Measurements from ENCODE around the gene PLEKHF1. TPM values are rescaled to one million over a fixed set of nuclear protein-coding genes. Genes with fewer than 3 reads are reported as not detected.

Gene PLEKHF1
- total RNA-seq, 1 donor from 2014 or later, result 0.92 TPM

DNA sequence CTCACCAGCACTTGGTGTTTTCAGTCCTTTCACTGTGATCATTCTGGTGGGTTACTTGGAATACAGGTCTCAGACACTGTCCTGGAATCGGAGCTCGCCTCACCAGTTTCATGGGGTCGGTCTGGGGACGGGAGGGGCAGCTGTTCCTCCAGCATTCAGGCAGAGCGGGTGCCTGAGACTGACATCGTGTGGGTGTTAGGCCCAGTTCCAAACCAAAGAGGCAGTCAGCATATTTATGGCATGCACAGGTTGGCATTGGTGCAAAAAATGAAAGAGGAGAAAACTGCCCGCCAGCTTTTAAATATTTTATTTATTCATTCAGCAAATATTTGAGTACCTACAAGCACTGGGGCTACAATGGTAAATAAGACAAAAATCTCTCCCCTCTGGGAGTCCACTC, 20.1 kb downstream of the PLEKHF1 start:
- Mint-ChIP-seq H3K4me3 (no peak overlapping the region), H3K4me1 (no peaks in the 10 kb centered on the region), H3K9me3 (no peaks in the 10 kb centered on the region), H3K36me3 (peaks cover 4% of the 10 kb centered on the region), H3K27ac (no peak overlapping the region), H3K27me3 (ENCODE audit: low read depth) (peaks cover 2% of the 10 kb centered on the region)
- DNase-seq (ENCODE audit: low spot score in 2 of 2, unreplicated experiment in 2 of 2), result no peak
- TF ChIP-seq, protein P1, sequence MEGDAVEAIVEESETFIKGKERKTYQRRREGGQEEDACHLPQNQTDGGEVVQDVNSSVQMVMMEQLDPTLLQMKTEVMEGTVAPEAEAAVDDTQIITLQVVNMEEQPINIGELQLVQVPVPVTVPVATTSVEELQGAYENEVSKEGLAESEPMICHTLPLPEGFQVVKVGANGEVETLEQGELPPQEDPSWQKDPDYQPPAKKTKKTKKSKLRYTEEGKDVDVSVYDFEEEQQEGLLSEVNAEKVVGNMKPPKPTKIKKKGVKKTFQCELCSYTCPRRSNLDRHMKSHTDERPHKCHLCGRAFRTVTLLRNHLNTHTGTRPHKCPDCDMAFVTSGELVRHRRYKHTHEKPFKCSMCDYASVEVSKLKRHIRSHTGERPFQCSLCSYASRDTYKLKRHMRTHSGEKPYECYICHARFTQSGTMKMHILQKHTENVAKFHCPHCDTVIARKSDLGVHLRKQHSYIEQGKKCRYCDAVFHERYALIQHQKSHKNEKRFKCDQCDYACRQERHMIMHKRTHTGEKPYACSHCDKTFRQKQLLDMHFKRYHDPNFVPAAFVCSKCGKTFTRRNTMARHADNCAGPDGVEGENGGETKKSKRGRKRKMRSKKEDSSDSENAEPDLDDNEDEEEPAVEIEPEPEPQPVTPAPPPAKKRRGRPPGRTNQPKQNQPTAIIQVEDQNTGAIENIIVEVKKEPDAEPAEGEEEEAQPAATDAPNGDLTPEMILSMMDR (IDR thresholded peaks at IDR 0.05; ENCODE audit: unreplicated experiment), result no peak

DNA sequence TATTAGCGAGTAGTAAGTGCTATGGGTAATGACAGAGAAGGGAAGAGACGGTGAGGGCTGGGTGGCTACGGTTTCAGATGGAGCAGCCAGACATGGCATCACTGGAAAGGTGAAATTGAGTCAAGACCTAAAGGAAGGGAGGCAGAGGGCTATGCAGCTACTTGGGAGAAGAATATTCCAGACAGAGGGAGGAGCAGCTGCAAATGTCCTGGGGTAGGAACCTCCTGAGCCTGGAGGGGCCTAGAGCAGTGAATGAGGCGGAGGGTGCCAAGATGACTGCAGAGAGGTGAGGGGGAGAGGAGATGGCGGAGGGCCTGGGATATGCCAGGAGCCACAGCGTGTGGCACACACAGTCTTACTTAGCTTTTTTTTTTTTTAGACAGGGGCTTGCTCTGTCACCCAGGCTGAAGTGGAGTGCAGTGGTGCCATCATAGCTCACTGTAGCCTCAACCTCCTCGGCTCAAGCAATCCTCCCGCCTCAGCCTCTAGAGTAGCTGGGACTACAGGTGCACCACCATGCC, 21.1 kb downstream of the PLEKHF1 start:
- H3K36me3 Mint-ChIP-seq, result peaks cover 4% of the 10 kb centered on the region
- no peak for DNase-seq (ENCODE audit: low spot score in 2 of 2, unreplicated experiment in 2 of 2)
- no peaks in the 10 kb centered on the region for H3K4me1 Mint-ChIP-seq
- H3K9me3 Mint-ChIP-seq, result no peaks in the 10 kb centered on the region
- no peak overlapping the region for H3K4me3 Mint-ChIP-seq
- peaks cover 2% of the 10 kb centered on the region for H3K27me3 Mint-ChIP-seq (ENCODE audit: low read depth)
- no peak overlapping the region for H3K27ac Mint-ChIP-seq
- TF ChIP-seq, protein P1 (IDR thresholded peaks at IDR 0.05; ENCODE audit: unreplicated experiment), result no peak

DNA sequence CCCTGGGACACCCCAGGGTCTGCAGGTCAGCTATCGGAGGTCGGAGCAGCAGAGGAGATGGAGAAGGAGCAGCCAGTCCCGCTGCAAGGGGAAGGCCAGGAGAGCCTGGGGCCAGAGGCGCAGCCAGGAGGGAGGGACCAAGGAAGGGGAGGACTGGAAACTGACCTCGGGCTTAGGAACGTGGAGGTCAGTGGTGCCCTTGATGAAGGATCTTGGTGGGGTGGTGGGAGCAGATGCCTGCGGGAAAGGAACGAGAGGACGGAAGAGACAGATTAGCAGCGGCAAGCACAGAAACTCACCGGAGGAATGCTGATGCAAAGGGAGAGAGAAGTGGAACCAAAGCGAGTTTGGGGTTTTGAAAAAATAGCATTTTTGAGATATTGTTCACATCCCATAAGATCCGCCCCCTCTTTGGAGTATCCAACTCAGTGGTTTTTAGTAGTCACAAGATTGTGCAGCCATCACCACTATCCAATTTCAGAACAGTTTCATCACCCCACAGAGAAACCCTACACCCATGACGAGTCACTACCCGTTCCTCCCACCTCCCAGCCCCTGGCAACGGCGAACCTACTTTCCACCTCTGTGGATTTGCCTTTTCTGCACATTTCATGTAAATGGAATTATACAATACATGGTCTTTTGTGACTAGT, 22.1 kb downstream of the PLEKHF1 start:
- DNase-seq (ENCODE audit: low spot score in 2 of 2, unreplicated experiment in 2 of 2), result no peak
- H3K9me3 Mint-ChIP-seq, result no peaks in the 10 kb centered on the region
- peaks cover 2% of the 10 kb centered on the region for H3K27me3 Mint-ChIP-seq (ENCODE audit: low read depth)
- no peak overlapping the region for H3K27ac Mint-ChIP-seq
- TF ChIP-seq, protein P1 (IDR thresholded peaks at IDR 0.05; ENCODE audit: unreplicated experiment), result no peak
- H3K36me3 Mint-ChIP-seq, result peaks cover 4% of the 10 kb centered on the region
- no peaks in the 10 kb centered on the region for H3K4me1 Mint-ChIP-seq
- no peak overlapping the region for H3K4me3 Mint-ChIP-seq

DNA sequence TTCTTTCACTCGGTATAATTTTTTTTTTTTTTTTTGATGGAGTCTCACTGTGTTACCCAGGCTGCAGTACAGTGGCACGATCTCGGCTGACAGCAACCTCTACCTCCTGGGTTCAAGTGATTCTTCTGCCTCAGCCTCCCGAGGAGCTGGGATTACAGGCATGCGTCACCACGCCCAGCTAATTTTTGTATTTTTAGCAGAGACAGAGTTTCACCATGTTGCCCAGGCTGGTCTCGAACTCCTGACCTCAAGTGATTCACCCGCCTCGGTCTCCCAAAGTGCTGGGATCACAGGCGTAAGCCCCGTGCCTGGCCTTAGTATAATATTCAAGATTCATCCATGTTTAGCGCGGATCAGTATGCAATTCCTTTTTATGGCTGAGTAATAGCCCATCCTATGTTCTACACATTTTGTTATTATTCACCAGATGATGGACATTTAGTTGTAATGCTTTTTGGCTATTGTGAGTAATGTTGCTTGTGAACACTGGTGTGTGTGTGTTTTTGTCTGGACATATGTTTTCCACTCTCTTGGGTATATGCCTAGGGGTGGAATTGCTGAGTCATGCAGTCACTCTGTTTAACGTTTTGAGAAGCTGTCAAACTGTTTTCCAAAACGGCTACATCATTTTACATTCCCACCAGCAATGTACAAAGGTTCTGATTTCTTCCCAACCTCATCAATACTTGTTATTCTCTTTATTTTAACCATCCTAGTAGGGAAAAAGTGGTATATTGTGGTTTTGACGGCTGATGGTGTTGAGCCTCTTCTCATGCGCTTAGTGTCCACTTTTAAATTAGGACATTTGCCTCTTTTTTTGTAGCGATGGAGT, 22.9 kb downstream of the PLEKHF1 start:
- Mint-ChIP-seq H3K4me3 (no peak overlapping the region), H3K27ac (no peak overlapping the region), H3K27me3 (ENCODE audit: low read depth) (peaks cover under 1% of the 10 kb centered on the region), H3K9me3 (no peaks in the 10 kb centered on the region), H3K36me3 (peaks cover 4% of the 10 kb centered on the region), H3K4me1 (no peaks in the 10 kb centered on the region)
- TF ChIP-seq, protein P1 (IDR thresholded peaks at IDR 0.05; ENCODE audit: unreplicated experiment), result no peak
- DNase-seq (ENCODE audit: low spot score in 2 of 2, unreplicated experiment in 2 of 2), result no peak

DNA sequence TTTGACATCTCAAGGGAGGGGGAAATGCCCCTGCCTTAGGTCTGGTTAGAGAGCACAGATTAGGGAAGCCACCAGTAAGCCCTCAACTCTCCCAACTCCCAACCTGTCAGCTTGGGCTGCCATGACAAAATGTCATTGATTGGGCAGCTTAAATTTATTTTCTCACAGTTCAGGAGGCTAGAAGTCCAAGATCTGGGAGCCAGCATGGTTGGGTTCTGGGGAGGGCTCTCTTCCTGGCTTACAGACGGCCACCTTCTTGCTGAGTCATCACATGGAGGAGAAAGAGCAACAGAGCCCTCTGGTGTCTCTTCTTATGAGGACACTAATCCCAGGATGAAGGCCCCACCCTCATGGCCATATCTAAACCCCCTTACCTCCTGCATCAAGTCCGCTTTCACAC, 25.6 kb downstream of the PLEKHF1 start:
- no peak for DNase-seq (ENCODE audit: low spot score in 2 of 2, unreplicated experiment in 2 of 2)
- Mint-ChIP-seq H3K36me3 (peaks cover 4% of the 10 kb centered on the region), H3K4me3 (no peak overlapping the region), H3K9me3 (no peaks in the 10 kb centered on the region), H3K27me3 (ENCODE audit: low read depth) (no peaks in the 10 kb centered on the region), H3K4me1 (no peaks in the 10 kb centered on the region), H3K27ac (no peak overlapping the region)
- TF ChIP-seq, protein P1 (IDR thresholded peaks at IDR 0.05; ENCODE audit: unreplicated experiment), result no peak

Data from mesothelial cell of epicardium (in vitro differentiated cells).